Adrenal gland (tissue), 12 donors: ENCODE measurements around the gene KCNMA1. TPM values are rescaled to one million over a fixed set of nuclear protein-coding genes. Genes with fewer than 3 reads are reported as not detected.

Experiments used
- DNase-seq, 7 donors: peaks; one replicate each; pipeline ENCODE4 v3.0.0-alpha.2; 2019 to 2020
- H3K27ac ChIP-seq, 5 donors: fragments of 200-600 bp; sonication (generic) in 4 of 5; 1 replicate in 3 of 5; 2 replicates in 2 of 5; pipeline versions ENCODE4 v1.5.1 to v1.8.0; 2016 to 2020; ENCODE audit warnings: mild to moderate bottlenecking in 1 of 5
- H3K27me3 ChIP-seq: fragments of 200-600 bp; 2 replicates; pipeline ENCODE4 v1.8.0; 2021
- H3K36me3 ChIP-seq, 2 donors: fragments of 200-600 bp; replicated peaks in 1 of 2; 1 replicate in 1 of 2; 2 replicates in 1 of 2; pipeline versions ENCODE4 v1.5.1 to v1.8.0; 2018 to 2022
- H3K4me1 ChIP-seq, 2 donors: fragments of 200-600 bp; replicated peaks in 1 of 2; 1 replicate in 1 of 2; 2 replicates in 1 of 2; pipeline versions ENCODE4 v1.5.1 to v1.8.0; 2018 to 2021
- H3K4me3 ChIP-seq, 4 donors: fragments of 200-600 bp; sonication (generic) in 3 of 4; one replicate each; pipeline ENCODE4 v1.5.1; 2016 to 2018
- H3K9me3 ChIP-seq, 3 donors: fragments of 200-600 bp; sonication (generic) in 1 of 3; replicated peaks in 1 of 3; 1 replicate in 2 of 3; 2 replicates in 1 of 3; pipeline versions ENCODE4 v1.5.1 to v1.8.0; 2016 to 2021
- POLR2A ChIP-seq, 2 donors: fragments of 450-650 bp; IDR thresholded peaks; one replicate each; pipeline ENCODE4 v1.6.1; 2017; ENCODE audit warnings: antibody characterized with exemption in 2 of 2, mild to moderate bottlenecking in 2 of 2, moderate library complexity in 1 of 2
- WGBS, 4 donors: extraction: QIAGEN DNeasy Blood & Tissue Kit in 2 of 4; methylation state at CpG; one replicate each; pipeline versions ENCODE4 v1.1.5 to v1.1.7; 2013 to 2017; 5-methylcytosine and 5-hydroxymethylcytosine counted together
- intact Hi-C, 2 donors: fragments of 100-400 bp; cut with DNase I; formaldehyde crosslinking; loops; one replicate each; pipeline versions ENCODE4 v1.14.1 to v1.15.0; 2022 to 2023
- polyA plus RNA-seq, 3 donors: library from polyadenylated mRNA; stranded (reverse); fragments of 200-250 nt in 2 of 3; fragments of 350-450 nt in 1 of 3; fragmentation: Illumina TruSeq in 1 of 3; extraction: RNeasy Lipid Tissue Mini Kit (QIAGEN cat#74804) in 1 of 3; gene quantifications; one replicate each; pipeline ENCODE4 v1.2.3, GENCODE V29; 2013 to 2014
- total RNA-seq, 9 donors: library from RNA; depleted of rRNA in 4 of 9; stranded (reverse); fragments of >200 nt in 4 of 9; fragments of 120-200 nt in 1 of 9; fragmentation: NEBNext Ultra II Directional in 1 of 9; extraction: Animal tissue kit (Norgen Biotek cat#: 25700) in 1 of 9; gene quantifications; one replicate each; pipeline versions ENCODE4 v1.1.0 to v1.2.4, GENCODE V29; 2013 to 2023
- TF ChIP-seq, protein P1 (sequence below), 6 experiments: fragments of 450-650 bp in 4 of 6; fragments of 200-600 bp in 2 of 6; sonication (generic) in 1 of 6; IDR thresholded peaks; 1 replicate in 5 of 6; 2 replicates in 1 of 6; pipeline versions ENCODE4 v1.5.1 to v1.8.0; 2016 to 2021; ENCODE audit warnings: antibody characterized with exemption in 6 of 6, mild to moderate bottlenecking in 2 of 6, moderate library complexity in 1 of 6
- donor health status: healthy with polysubstance abuse.
- donor health status: Bipolar disorder and iron deficiency.
- donor health status: DM: yes; HTN: yes; CAD: no.
- donor health status: DM: no; HTN: no; CAD: no.
- donor health status: DM: no; HTN: no; CAD: no.
- donor health status: DM: yes; HTN: yes; CAD: no.

The KCNMA1 gene
- total and polyA plus RNA-seq, 12 donors = 6.4 to 37.7 (median 13.4) TPM

DNA sequence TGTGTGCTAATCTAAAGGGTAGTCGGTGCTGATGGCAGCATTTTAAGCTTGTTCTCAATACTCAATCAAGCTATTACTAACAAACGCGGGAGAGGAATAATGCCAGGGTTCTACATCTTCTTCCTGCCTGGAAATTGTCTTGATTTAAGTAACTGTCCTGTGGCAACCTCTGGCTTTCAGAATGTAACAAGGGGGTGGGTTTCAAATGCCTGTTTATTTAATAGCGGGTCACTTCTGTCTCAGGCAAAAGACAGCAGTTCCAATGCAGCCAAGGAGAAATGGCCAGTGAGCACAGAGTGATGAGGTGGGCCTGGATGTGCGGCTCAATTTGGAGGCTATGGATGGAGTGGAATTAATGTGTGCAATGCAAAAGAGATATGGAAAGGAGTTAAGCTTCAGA, 692.4 kb downstream of the KCNMA1 start:
- Histone ChIP-seq H3K27me3 (no peaks in the 10 kb centered on the region), H3K4me3 (no peak overlapping the region), H3K9me3 (no peaks in the 10 kb centered on the region), H3K27ac (no peak overlapping the region), H3K36me3 (no peaks in the 10 kb centered on the region), H3K4me1 (no peaks in the 10 kb centered on the region)
- 83 to 86% (median 85%) methylated on average over 5 of the region's 5 CpGs for WGBS, 4 donors
- intact Hi-C loops = no loop called here
- no peak for DNase-seq
- no peak for TF ChIP-seq POLR2A (IDR thresholded peaks at IDR 0.05)
- TF ChIP-seq, protein P1, sequence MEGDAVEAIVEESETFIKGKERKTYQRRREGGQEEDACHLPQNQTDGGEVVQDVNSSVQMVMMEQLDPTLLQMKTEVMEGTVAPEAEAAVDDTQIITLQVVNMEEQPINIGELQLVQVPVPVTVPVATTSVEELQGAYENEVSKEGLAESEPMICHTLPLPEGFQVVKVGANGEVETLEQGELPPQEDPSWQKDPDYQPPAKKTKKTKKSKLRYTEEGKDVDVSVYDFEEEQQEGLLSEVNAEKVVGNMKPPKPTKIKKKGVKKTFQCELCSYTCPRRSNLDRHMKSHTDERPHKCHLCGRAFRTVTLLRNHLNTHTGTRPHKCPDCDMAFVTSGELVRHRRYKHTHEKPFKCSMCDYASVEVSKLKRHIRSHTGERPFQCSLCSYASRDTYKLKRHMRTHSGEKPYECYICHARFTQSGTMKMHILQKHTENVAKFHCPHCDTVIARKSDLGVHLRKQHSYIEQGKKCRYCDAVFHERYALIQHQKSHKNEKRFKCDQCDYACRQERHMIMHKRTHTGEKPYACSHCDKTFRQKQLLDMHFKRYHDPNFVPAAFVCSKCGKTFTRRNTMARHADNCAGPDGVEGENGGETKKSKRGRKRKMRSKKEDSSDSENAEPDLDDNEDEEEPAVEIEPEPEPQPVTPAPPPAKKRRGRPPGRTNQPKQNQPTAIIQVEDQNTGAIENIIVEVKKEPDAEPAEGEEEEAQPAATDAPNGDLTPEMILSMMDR (IDR thresholded peaks at IDR 0.05) = no peak

DNA sequence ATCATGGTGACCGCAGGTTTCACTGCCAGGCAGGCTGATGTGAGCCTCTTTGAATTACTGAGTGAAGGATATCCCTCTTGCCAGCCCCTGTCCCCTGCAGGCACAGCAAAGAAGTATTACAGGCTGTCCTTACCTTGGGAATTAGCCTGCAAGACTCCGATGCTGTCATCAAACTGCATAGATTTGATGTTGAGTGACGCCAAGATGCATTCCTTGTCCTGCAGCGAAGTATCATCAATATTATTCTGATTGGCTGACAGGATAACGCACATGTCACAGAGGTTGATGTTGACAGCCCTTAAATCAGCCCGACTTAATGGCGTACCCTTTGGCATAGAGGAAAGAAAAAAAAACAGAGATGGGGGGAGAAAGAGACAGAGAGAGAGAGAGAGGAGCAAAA, 693.0 kb downstream of the KCNMA1 start:
- H3K27me3 ChIP-seq = no peaks in the 10 kb centered on the region
- 88 to 91% (median 91%) methylated on average over 6 to 7 of the region's 7 CpGs for WGBS, 4 donors
- H3K27ac ChIP-seq = no peak overlapping the region
- no peaks in the 10 kb centered on the region for H3K36me3 ChIP-seq
- no peaks in the 10 kb centered on the region for H3K4me1 ChIP-seq
- DNase-seq = no peak
- intact Hi-C loops = no loop called here
- no peaks in the 10 kb centered on the region for H3K9me3 ChIP-seq
- TF ChIP-seq, protein P1 (IDR thresholded peaks at IDR 0.05) = no peak
- no peak for TF ChIP-seq POLR2A (IDR thresholded peaks at IDR 0.05)
- H3K4me3 ChIP-seq = no peak overlapping the region

DNA sequence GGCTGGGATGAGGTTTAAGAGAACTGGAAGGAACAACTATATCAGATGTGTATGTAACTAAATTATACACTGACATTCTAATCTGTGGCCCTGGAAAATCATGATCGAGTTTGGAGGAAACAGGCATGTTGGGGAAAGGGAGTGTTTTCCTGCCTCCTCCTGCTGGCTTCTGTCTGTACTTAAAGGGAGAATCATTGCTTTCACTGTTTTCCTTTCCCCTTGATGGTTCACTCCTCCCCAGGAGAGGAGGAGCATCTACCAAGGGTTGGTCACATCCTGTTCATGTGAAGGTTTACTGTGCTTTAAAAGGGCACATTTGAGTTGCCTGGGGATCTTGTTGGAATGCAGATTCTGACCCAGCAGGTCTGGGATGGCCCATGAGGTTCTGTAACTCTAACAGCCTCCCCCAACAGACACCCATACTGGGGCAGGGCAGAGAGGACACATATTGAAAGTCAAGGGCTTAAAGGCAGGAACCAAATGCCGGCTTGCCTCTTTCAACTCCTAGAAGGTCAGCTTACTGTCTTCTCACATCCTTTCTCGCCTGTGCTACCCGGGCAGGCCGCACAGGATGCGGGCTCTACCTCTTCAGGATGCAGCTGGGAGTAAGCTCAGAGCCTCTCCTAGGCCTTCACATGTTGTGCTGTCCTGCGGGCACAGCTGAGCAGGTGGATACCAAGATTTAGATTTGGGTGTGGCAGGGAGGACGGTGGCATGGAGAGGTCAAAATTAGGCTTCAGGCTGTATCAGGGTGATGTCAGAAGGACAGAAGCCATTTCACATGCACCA, 694.8 kb downstream of the KCNMA1 start:
- no peak for DNase-seq
- no peak overlapping the region for H3K4me3 ChIP-seq
- no peaks in the 10 kb centered on the region for H3K9me3 ChIP-seq
- TF ChIP-seq, protein P1 (IDR thresholded peaks at IDR 0.05) = no peak
- no peak for TF ChIP-seq POLR2A (IDR thresholded peaks at IDR 0.05)
- 71 to 90% (median 77%) methylated on average over 3 to 8 of the region's 8 CpGs for WGBS, 4 donors
- intact Hi-C loops = no loop called here
- no peaks in the 10 kb centered on the region for H3K4me1 ChIP-seq
- no peaks in the 10 kb centered on the region for H3K36me3 ChIP-seq
- no peaks in the 10 kb centered on the region for H3K27me3 ChIP-seq
- no peak overlapping the region for H3K27ac ChIP-seq

DNA sequence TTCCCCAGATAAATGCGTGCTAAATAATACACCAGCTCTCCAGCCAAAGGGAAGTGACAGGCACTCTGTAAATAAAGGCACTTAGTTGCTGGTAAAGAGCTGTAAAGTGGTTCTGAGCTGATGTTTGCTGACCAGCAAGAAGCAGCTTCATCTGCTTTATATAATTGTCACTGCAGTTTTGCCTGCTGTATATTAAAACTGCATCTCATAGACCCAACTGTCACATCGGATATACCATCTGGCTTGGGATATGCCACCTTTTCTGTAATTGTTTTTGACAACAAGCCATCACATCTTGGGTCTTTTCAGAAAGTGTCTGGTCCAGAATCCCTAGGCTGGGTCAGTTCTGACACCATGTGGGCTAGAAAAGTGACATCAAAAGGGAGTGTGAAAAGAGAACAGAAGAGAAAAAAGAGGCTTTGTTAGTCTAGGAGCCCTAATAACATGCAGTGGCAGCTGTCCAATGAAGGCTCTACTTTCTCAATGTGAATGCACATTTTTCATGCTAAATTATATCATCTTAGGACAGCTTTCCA, 697.6 kb downstream of the KCNMA1 start:
- Histone ChIP-seq H3K27me3 (no peaks in the 10 kb centered on the region), H3K9me3 (no peaks in the 10 kb centered on the region), H3K4me1 (no peaks in the 10 kb centered on the region), H3K4me3 (no peak overlapping the region), H3K36me3 (no peaks in the 10 kb centered on the region), H3K27ac (no peak overlapping the region)
- WGBS, 4 donors = 77 to 98% (median 77%) methylated on average over 2 of the region's 2 CpGs
- TF ChIP-seq POLR2A (IDR thresholded peaks at IDR 0.05) = no peak
- TF ChIP-seq, protein P1 (IDR thresholded peaks at IDR 0.05) = no peak
- intact Hi-C loops = no loop called here
- DNase-seq = no peak
